ENCODE measurements around the gene RGS7.

The RGS7 gene

GRCh38 chr1:241020851-241021697, 335.9 kb downstream of the RGS7 start:
- no peak overlapping the region for H3K4me3 ChIP-seq (ENCODE audit: low read depth, low read length)

GRCh38 chr1:241012708-241013340, 344.2 kb downstream of the RGS7 start:
- no peak overlapping the region for H3K4me3 ChIP-seq (ENCODE audit: low read depth, low read length)
- TF ChIP-seq CTCF (IDR thresholded peaks at IDR 0.05; ENCODE audit: low read depth, low read length, missing control alignments): no peak
- DNase-seq (ENCODE audit: low read depth): no peak

More at GRCh38 chr1:241020851-241021697, 335.9 kb downstream of the RGS7 start:
- DNase-seq (ENCODE audit: low read depth): no peak
- no peak for TF ChIP-seq CTCF (IDR thresholded peaks at IDR 0.05; ENCODE audit: low read depth, low read length, missing control alignments)

DNA sequence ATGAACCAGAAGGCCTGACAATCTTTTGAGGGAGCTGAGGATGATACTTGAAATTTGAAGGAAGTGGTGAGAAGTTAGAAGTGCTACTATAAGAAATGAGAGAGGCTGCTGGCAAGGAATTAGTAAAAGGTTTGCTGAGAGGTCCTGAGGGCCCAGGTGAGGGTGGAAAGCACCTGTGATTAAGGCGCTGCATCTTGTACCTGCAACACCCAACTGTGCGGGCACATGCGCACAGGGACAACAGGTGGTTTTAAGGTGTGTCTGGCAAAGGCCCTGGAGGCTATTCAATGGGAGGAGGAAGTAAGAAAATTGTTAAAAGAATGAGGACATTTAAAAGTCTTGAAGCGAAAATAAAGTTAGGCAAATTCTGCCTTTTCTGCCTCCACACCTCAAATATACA, 349.3 kb downstream of the RGS7 start:
- TF ChIP-seq CTCF (IDR thresholded peaks at IDR 0.05; ENCODE audit: low read depth, low read length, missing control alignments): no peak
- no peak for DNase-seq (ENCODE audit: low read depth)
- H3K4me3 ChIP-seq (ENCODE audit: low read depth, low read length): no peak overlapping the region

- H3K4me3 ChIP-seq (ENCODE audit: low read depth, low read length): no peak overlapping the region
- TF ChIP-seq CTCF (IDR thresholded peaks at IDR 0.05; ENCODE audit: low read depth, low read length, missing control alignments): no peak
- no peak for DNase-seq (ENCODE audit: low read depth)
Measured at GRCh38 chr1:240999826-241000225, 357.2 kb downstream of the RGS7 start.

DNA sequence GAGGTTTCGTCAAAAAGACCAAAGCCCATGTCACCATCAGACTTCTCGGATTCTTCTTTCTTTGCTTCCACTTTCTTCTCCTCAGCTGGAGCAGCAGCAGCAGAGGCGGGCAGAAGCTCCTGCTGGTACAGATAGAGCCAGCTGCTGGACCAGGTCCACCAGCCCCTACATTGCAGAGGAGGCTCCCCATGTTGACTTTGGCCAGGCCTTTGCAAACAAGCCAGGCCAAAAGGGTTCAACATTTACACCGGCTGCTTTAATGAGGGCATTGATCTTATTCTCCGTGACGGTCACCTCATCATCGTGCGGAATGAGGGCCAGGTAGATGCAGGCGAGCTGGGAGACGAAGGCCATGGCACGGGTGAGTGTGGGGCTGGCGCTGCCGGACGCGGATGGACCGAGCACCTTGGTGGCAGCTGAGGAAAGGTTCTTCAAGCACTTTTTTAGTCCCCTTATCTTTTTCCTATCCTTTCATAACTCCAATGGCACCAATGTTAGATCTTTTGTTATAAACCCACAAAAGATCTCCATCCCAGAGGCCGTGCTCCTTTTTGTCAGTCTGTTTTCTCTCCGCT, 358.5 kb downstream of the RGS7 start:
- no peak for TF ChIP-seq CTCF (IDR thresholded peaks at IDR 0.05; ENCODE audit: low read depth, low read length, missing control alignments)
- DNase-seq (ENCODE audit: low read depth): no peak
- H3K4me3 ChIP-seq (ENCODE audit: low read depth, low read length): no peak overlapping the region

GRCh38 chr1:240998024-240998423, 359.0 kb downstream of the RGS7 start:
- no peak for TF ChIP-seq CTCF (IDR thresholded peaks at IDR 0.05; ENCODE audit: low read depth, low read length, missing control alignments)
- no peak for DNase-seq (ENCODE audit: low read depth)
- H3K4me3 ChIP-seq (ENCODE audit: low read depth, low read length): no peak overlapping the region
